ENCODE results near the gene CYP2C19.
"Not testable (repeated sequence)": the region's sequence is repeated elsewhere in the genome, so short reads cannot be mapped to it uniquely, and the experiment has no call there.

CYP2C19 gene

DNA sequence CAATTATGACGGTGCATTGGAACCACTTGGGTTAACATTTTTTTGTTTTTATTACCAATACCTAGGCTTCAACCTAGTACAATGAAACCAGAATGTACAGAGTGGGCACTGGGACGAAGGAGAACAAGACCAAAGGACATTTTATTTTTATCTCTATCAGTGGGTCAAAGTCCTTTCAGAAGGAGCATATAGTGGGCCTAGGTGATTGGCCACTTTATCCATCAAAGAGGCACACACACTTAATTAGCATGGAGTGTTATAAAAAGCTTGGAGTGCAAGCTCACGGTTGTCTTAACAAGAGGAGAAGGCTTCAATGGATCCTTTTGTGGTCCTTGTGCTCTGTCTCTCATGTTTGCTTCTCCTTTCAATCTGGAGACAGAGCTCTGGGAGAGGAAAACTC, at the start of gene CYP2C19:
Gene CYP2C19 (plus strand): TSS at position 289 of the 400 bp plus-strand sequence. CDS start 25 bp downstream, at position 314.
- no peak for DNase-seq (ENCODE audit: low read depth in 3 of 3)

DNA sequence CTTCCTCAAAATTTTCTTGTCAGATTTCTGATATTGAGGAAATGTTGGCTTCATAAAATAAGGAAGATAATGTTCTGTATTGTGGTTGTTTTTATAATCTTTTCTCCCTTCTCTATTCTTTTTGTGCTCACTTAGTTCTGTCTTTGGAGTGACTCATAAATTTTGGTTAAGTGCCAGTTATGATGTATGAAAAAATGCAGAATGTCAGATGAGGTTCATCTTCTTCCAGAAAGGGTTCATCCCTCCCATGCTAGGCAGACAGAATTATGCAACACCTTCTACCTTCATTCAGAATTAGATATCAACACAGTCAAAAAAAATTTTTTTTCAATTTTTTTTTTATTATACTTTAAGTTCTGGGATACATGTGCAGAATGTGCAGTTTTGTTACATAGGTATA, 36.6 kb upstream of the CYP2C19 start:
- no peak for DNase-seq (ENCODE audit: low read depth in 3 of 3)

DNA sequence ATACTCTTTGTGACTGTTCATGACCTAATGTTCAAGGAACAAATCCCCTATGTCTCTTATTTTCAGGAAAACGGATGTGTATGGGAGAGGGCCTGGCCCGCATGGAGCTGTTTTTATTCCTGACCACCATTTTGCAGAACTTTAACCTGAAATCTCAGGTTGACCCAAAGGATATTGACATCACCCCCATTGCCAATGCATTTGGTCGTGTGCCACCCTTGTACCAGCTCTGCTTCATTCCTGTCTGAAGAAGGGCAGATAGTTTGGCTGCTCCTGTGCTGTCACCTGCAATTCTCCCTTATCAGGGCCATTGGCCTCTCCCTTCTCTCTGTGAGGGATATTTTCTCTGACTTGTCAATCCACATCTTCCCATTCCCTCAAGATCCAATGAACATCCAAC, 27.3 kb upstream of the CYP2C19 start:
- no peak for DNase-seq (ENCODE audit: low read depth in 3 of 3)

DNA sequence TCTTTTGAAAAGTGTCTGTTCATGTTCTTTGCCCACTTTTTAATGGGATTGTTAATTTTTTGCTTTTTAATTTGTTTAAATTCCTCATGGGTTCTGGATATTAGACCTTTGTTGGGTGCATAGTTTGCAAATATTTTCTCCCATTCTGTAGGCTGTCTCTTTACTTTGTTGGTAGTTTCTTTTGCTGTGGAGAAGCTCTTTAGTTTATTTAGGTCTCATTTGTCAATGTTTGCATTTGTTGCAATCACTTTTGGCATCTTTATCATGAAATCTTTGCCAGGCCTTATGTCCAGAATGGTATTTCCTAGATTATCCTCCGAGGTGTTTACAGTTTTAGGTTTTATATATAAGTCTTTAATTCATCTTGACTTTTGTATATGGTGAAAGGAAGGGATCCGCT, 23.9 kb upstream of the CYP2C19 start:
- DNase-seq (ENCODE audit: low read depth in 3 of 3) = no peak

DNA sequence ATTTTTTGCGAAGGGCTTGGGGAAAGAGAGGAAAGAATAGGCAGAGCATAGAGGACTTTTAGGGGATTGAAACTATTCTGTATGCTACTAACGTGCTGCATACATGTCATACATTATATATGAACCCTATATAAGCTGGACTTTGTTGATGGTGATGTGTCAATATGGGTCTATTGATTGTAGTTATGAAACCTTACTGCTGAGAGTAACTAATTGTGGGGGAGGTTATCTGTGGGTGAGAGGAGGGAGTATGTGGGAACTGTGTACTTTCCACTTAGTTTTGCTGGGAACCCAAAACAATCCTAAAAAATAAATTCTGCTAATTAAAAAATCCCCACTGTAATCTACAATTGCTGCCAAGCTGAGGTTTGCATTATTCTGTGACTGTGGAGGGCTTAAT, 15.3 kb upstream of the CYP2C19 start:
- DNase-seq (ENCODE audit: low read depth in 3 of 3) = no peak

DNA sequence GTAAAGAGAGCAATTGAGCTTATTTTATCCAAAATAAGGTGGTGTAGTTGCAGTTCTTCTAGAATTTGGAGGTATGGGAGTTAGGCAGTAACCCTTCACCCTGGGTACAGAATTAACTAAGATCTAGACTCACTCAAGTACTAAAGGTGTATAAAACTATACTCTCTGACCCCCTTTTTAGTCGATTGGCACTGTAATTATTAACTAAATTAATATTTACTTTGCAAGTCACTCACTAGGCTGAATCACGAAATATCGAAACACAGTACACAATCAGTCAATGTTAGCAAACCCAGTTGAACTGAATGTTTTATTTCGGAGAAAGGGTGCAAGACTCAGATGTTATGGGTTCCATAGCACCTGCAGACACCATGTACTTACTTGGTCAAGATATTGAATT, 14.6 kb upstream of the CYP2C19 start:
- DNase-seq (ENCODE audit: low read depth in 3 of 3) = no peak

DNA sequence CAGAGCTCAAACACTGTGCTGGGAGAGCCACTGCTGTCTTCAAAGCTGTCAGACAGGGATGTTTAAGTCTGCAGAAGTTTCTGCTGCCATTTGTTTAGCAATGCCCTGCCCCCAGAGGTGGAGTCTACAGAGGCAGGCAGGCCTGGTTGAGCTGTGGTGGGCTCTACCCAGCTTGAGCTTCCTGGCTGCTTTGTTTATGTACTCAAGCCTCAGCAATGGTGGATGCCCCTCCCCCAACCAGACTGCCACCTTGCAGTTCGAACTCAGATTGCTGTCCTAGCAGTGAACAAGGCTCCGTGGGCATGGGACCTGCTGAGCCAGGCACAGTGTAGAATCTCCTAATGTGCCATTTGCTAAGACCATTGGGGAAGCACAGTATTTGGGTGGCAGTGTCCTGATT, 4.6 kb upstream of the CYP2C19 start:
- DNase-seq (ENCODE audit: low read depth in 3 of 3) = no peak

DNA sequence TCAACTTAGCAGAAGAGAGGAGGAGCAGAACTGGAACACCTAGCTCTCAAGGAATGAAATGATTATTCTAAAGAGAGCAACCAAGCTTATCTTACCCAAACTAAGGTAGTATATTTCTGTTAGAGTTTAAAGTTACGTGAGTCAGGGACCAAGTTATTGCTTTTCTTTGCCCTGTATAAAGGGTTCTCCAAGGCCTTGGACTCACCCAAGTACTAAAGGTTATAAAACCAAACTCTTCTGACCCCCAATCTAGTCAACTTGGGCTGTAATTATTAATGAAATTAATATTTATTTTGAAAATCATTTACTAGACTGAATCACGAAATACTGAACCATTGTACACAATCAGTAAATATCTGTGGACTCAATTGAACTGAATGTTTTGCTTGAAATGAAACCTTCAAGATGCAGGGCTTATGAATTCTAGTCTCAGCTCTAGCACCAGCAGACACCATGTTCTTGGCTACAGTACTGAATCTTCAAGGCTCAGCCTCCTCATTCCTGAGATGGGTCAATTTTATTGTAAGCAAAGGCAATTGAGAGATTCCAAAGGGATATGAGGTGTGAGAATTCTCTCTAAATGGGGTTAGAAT, 1.8 kb upstream of the CYP2C19 start:
- no peak for DNase-seq (ENCODE audit: low read depth in 3 of 3)

DNA sequence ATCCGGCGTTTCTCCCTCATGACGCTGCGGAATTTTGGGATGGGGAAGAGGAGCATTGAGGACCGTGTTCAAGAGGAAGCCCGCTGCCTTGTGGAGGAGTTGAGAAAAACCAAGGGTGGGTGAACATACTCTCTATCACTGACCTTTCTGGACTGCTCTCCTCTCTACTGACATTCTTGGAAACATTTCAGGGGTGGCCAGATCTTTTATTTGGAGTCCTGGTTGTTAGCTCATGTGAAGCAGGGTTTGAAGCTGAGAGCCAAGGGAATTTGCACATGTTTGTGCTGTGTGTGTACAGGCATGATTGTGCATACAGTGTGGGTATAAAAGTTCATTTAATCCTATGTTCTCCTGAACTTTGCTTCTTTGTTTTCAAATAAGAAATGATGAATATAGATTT, 12.9 kb downstream of the CYP2C19 start:
- DNase-seq (ENCODE audit: low read depth in 3 of 3) = not testable (repeated sequence)

DNA sequence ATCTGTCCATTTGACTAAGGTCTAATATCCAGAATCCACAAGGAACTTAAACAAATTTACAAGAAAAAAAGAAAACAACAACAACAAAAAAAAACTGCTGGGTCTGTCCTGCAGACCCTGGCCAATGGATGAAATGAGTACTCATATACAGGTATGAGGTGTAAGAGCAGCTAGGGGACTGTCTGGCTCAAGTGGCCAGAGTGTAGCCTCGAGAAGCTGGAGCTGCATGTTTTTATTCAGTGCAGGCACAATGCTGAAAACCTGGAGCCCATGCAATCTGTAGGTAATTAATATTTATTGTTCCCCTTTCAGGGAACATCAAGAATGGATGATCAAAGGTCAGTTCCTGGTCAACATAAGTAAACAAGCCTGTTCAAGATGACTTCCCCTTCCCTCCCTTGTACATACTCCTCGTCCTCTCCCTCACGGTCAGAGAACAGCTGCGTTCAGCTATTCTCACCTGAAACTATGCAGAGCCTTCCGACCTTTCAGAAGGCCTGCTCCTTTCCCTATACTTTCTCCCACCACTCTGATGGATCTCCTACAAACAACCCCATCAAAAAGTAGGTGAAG, 15.5 kb downstream of the CYP2C19 start:
- DNase-seq (ENCODE audit: low read depth in 3 of 3) = no peak

DNA sequence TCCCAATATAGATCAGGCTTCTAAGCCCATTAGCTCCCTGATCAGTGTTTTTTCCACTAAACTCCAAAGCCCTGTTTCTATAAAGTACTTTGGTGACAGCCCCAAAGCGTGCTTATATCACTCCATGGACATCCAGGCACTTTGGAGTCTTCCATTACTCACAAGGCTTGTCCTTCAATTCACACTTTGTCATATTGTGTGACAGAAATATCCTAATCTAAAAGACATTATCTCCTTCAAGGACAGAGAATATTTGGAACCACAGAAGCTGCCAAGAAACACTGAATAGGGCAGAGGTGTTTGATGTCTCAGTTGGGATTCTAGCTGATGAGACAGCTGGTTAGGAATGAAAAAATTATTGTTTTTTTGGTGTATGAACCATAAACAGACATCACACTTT, 18.4 kb downstream of the CYP2C19 start:
- DNase-seq (ENCODE audit: low read depth in 3 of 3) = no peak

DNA sequence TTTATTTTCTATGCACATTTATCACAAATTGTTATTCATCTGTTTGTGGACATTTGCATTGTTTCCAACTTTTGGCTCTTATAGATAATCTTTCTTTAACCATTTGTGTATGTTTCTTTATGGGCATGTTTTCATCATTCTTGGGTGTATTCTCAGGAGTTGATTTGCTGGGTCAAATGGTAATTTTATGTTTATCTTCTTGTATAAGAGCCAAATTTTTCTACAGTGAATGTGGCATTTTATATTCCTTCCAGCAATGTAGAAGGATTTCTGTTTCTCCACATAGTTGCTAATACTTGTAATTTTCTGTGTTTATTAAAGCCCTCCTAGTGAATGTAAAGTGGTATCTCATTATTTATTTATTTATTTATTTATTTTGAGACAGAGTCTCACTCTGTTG, 21.8 kb downstream of the CYP2C19 start:
- DNase-seq (ENCODE audit: low read depth in 3 of 3) = no peak

DNA sequence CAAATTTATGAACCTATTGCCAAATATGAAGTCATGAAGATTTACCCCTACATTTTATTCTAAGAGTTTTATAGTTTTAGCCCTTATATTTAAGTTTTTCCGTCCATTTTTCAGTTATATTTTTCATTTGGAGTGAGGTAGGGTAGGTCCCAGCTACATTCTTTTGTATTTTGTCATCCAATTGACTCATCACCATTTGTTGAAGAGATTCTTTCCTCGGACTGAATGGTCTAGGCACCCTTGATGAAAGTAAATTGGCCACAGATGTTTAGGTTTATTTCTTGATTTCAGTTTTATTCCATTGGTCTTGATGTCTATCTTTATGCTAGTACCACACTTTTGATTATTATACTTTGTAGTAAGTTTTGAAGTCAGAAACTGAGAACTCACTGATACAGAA, 22.7 kb downstream of the CYP2C19 start:
- DNase-seq (ENCODE audit: low read depth in 3 of 3) = no peak

DNA sequence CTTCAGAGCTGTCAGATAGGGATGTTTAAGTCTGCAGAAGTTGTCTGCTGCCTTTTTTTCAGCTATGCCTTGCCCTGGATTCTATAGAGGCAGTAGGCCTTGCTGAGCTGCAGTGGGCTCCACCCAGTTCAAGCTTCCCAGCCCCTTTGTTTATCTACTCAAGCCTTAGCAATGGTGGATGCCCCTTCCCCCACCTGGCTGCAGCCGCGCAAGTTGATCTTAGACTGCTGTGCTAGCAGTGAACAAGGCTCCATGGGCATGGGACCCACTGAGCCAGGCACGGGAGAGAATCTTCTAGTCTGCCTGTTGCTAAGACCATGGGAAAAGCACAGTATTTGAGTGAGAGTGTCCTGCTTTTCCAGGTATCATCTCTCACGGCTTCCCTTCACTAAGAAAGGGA, 38.1 kb downstream of the CYP2C19 start:
- not testable (repeated sequence) for DNase-seq (ENCODE audit: low read depth in 3 of 3)

DNA sequence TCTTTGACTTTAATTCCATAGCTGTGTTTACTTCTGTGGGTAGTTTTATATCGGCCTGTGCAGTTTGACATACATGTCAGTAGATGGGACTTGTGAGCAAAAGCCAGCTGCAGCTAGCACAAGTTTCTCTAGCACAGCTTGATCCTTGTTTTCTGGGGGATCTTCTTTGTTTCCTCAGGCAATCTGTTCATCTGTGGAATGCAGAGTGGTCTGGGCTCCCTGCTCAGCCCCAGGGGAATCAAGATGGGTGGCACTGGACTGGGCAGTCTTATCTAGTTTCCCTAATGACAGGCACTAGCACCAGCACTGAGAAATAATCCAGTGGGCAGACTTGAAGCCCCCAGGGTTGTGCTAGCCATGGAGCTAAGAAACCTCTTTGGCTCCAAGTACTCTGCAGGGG, 40.8 kb downstream of the CYP2C19 start:
- no peak for DNase-seq (ENCODE audit: low read depth in 3 of 3)

DNA sequence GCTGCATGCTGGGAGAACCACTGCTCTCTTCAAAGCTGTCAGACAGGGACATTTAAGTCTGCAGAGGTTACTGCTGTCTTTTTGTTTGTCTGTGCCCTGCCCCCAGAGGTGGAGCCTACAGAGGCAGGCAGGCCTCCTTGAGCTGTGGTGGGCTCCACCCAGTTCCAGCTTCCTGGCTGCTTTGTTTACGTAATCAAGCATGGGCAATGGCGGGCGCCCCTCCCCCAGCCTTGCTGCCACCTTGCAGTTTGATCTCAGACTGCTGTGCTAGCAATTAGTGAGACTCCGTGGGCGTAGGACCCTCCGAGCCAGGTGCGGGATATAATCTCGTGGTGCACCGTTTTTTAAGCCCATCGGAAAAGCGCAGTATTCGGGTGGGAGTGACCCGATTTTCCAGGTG, 67.5 kb downstream of the CYP2C19 start:
- not testable (repeated sequence) for DNase-seq (ENCODE audit: low read depth in 3 of 3)

DNA sequence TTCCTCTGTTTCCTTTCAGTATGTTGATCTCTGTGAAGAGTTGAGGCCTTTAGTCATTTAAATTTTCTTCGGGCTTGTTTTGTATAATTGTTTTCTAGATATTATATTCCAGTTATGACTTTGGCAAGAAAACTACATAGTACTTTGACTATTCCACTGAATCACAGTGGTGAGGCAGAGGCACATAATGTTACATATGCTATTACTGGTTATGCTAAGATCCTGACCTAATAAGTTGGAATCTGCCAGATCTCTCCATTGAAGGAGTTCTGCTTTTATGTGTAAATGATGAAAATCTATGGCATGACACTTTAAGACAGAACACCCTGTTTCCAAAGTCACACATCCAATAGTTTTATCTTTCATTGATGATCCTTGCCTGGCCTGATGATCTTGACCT, 83.7 kb downstream of the CYP2C19 start:
- DNase-seq (ENCODE audit: low read depth in 3 of 3) = no peak

DNA sequence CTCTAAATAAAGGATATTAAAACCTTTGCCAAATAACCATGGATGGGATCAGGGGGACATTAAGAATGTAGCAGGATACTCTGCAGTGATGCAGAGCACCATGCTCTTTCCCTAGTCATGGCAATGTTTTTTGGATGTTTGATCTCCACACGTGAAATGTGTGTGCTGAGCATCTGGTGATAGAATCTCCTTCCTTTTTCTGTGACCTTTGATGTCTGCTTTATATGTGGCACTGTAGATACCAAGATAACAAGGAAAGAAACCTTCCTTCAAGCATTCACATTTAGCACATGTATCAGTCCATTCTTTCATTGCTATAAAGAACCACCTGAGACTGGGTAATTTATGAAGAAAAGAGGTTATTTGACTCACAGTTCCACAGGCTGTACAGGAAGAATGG, 88.3 kb downstream of the CYP2C19 start:
- no peak for DNase-seq (ENCODE audit: low read depth in 3 of 3)

DNA sequence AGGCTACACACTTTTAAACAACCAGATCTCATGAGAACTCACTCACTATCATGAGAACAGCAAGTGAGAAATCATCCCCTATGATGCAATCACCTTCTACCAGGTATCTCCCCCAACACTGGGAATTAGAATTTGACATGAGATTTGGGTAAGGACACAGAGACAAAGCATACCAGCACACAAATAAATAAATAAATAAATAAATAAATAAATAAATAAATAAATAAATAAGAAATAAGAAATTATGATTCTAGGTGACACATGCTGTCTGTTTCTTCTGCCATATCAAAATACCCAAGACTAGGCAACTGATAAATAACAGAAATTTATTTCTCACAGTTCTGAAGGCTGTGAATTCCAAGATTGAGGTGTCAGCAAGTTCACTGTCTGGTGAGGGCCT, 88.8 kb downstream of the CYP2C19 start:
- DNase-seq (ENCODE audit: low read depth in 3 of 3) = no peak

DNA sequence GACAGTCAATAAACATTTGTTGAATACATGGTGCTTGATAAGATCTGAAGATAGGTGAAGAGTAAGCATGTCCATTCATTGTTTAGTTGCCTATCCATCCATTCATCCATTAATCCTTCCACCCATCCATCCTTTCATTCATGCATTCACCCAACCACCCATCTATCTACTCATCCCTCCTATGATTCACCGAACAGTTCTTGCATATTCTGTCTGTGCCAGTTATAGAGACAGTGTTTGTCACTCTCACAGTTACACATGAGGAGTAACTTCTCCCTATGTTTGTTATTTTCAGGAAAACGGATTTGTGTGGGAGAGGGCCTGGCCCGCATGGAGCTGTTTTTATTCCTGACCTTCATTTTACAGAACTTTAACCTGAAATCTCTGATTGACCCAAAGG, 90.0 kb downstream of the CYP2C19 start:
- DNase-seq (ENCODE audit: low read depth in 3 of 3) = no peak

DNA sequence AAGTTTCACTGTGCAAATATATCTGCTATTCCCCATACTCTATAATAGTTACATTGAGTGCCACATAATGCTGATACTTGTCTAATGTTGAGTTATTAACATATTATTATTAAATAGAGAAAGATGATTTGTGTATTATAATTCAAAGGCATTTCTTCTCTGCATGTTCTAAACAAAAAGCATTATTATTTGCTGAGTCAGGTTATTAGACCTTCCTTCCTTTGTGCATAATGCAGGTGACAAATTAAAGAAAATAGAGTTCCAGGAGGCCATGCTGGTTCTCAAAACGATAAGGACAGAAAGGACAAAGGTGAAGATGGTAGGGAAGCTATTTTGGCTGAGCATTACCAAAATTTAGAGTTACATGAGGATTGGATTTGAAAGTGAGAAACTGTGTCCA, 90.6 kb downstream of the CYP2C19 start:
- no peak for DNase-seq (ENCODE audit: low read depth in 3 of 3)

DNA sequence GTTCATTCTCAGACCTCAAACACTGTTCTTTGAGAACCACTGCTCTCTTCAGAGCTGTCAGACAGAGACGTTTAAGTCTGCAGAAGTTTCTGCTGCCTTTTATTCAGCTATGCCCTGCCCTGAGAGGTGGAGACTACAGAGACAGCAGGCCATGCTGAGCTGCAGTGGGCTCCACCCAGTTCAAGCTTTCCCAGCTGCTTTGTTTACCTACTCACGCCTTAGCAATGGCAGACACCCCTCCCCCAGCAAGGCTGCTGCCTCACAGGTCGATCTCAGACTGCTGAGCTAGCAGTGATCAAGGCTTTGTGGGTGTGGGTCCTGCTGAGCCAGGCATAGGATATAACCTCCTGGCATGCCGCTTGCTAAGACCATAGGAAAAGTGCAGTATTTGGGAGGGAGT, 95.5 kb downstream of the CYP2C19 start:
- no peak for DNase-seq (ENCODE audit: low read depth in 3 of 3)

DNA sequence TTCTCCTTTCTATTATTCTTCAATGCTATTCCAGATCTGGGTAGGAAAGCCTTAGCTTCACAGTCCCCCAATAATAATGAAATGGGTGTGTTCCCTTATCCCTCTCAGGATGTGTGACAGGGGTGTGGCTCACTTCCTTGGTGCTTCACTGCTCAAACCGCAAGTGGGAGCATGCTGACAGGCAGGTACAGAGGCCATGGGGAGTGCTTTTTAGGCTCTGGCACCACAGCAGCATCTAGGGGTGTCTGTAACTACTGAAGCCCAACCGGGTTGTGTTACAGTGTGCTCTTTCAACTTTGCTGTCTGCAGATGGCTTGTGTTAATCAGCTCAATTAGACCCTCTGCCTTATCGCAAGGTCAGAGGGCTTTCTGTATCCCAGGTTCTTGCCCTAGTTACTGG, 96.6 kb downstream of the CYP2C19 start:
- DNase-seq (ENCODE audit: low read depth in 3 of 3) = no peak

DNA sequence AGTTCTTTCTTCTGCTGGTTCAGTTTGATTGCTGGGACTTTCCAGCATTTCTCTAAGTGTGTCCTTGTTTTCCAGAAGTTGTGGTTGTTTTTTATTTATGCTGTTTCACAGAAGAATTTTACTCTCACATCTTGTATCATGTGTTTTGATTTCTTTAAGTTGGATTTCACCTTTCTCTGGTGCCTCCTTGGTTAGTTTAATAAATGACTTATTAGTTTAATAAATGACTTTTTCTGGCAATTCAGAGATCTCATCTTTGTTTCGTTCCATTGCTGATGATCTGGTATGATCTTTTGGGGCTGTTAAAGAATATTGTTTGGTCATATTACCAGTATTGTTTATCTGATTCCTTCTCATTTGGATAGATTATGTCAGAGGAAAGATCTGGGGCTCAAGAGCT, 116.2 kb downstream of the CYP2C19 start:
- no peak for DNase-seq (ENCODE audit: low read depth in 3 of 3)
